ENCODE results near the gene IFT52. TPM values are rescaled to one million over a fixed set of nuclear protein-coding genes. Genes with fewer than 3 reads are reported as not detected.

Gene IFT52
- total RNA-seq, 4 donors from 2014 or later, result 6.9 to 18.5 (median 13.0) TPM

GRCh38 chr20:43563429-43563828 lies 27.3 kb upstream of the IFT52 start:
- no peaks in the 10 kb centered on the region for H3K27me3 ChIP-seq
- no peaks in the 10 kb centered on the region for H3K4me1 ChIP-seq
- 47 to 51% methylated on average over 3 of the region's 3 CpGs for WGBS, 2 donors
- TF ChIP-seq CTCF (IDR thresholded peaks at IDR 0.05), result no peak
- no peak for DNase-seq
- H3K36me3 ChIP-seq, result no peaks in the 10 kb centered on the region
- H3K4me3 ChIP-seq, result no peak overlapping the region
- no peak overlapping the region for H3K27ac ChIP-seq
- H3K9me3 ChIP-seq, result no peaks in the 10 kb centered on the region
- intact Hi-C loops (cut with DNase I), result no loop called here

GRCh38 chr20:43563991-43564390 lies 26.7 kb upstream of the IFT52 start:
- Histone ChIP-seq H3K4me3 (no peak overlapping the region), H3K4me1 (no peaks in the 10 kb centered on the region), H3K27ac (no peak overlapping the region), H3K27me3 (no peaks in the 10 kb centered on the region), H3K9me3 (no peaks in the 10 kb centered on the region), H3K36me3 (no peaks in the 10 kb centered on the region)
- intact Hi-C loops (cut with DNase I), result no loop called here
- DNase-seq, result no peak
- WGBS, 2 donors, result 83% methylated on average over 2 of the region's 7 CpGs; no CpG with 5 or more reads in 1 of the 2 donors
- TF ChIP-seq CTCF (IDR thresholded peaks at IDR 0.05), result no peak
- TF ChIP-seq POLR2A (IDR thresholded peaks at IDR 0.05), result no peak

- Histone ChIP-seq H3K27me3 (no peaks in the 10 kb centered on the region), H3K4me3 (no peak overlapping the region), H3K27ac (no peak overlapping the region), H3K36me3 (no peaks in the 10 kb centered on the region), H3K9me3 (no peaks in the 10 kb centered on the region), H3K4me1 (no peaks in the 10 kb centered on the region)
- intact Hi-C loops (cut with DNase I), result no loop called here
- DNase-seq, result no peak
- TF ChIP-seq CTCF (IDR thresholded peaks at IDR 0.05), result no peak
- TF ChIP-seq POLR2A (IDR thresholded peaks at IDR 0.05), result no peak
- WGBS, 2 donors, result 97 to 99% methylated on average over 2 to 8 of the region's 8 CpGs
These were observed 26.3 kb upstream of the IFT52 start for GRCh38 chr20:43564455-43564854.

DNA sequence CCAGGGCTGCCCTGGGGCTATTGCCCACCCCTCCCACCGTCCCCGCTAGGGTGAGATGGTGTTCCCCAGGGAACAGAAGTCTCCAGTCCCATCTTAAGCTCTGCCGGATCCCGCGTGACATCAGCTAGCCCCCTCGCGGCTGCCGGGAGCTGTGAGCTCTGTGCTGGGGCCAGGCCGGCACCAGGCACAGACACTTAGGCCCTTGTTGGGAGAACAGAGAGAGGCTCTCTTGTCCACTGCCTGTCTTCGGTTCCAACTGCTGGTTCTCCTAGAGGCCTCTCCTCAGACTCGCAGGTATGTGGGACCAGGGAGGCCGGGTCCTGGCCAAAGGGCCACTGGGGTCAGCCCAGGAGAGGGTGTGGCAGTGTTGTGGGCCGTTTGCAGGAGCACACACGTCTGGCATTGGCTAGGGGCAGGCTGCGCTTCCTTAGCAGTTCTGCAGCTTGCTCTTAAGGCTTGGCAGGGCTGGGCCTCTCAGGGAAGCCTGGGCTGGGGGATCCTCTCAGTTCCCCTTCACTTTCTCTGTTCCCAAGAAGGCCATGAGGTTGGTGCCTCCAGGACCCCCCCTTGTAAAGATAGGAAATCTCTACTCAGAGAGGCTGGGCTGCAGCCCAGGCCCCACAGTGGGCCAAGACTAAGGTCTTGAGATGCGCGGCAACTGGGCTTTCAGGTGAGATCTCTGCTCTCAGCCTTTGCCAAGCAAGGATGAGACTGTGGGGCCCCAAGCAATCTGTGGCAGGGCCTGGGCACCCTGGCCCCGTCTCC lies 25.6 kb upstream of the IFT52 start:
- 78 to 92% methylated on average over 2 to 3 of the region's 18 CpGs for WGBS, 2 donors
- intact Hi-C loops (cut with DNase I), result no loop called here
- Histone ChIP-seq H3K4me3 (no peak overlapping the region), H3K27ac (no peak overlapping the region), H3K4me1 (no peaks in the 10 kb centered on the region), H3K27me3 (no peaks in the 10 kb centered on the region), H3K9me3 (no peaks in the 10 kb centered on the region), H3K36me3 (no peaks in the 10 kb centered on the region)
- no peak for DNase-seq
- no peak for TF ChIP-seq POLR2A (IDR thresholded peaks at IDR 0.05)
- no peak for TF ChIP-seq CTCF (IDR thresholded peaks at IDR 0.05)

DNA sequence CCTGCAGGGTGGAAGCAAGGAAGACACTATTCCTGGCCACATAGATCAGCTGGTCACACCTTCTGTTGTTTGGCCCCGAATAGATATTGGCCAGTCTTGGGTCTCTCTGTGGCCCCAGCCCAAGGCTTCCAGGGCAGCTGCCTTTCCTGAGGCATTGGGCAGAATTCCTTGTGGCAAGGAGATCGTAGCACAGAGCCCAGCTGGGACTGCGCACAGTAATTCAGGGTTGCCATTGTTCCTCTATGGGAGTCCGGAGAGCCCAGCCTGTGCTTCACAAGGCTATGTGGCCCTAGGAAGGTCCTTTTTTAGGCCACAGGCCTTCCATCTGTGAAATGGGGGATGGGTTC lies 25.0 kb upstream of the IFT52 start:
- WGBS, 2 donors, result 83 to 88% methylated on average over 1 to 3 of the region's 4 CpGs
- intact Hi-C loops (cut with DNase I), result no loop called here
- TF ChIP-seq POLR2A (IDR thresholded peaks at IDR 0.05), result no peak
- TF ChIP-seq CTCF (IDR thresholded peaks at IDR 0.05), result no peak

More for the DNA sequence above, 25.0 kb upstream of the IFT52 start:
- no peak overlapping the region for H3K4me3 ChIP-seq
- H3K27ac ChIP-seq, result no peak overlapping the region
- H3K4me1 ChIP-seq, result no peaks in the 10 kb centered on the region
- no peak for DNase-seq
- no peaks in the 10 kb centered on the region for H3K9me3 ChIP-seq
- H3K27me3 ChIP-seq, result no peaks in the 10 kb centered on the region
- no peaks in the 10 kb centered on the region for H3K36me3 ChIP-seq

Data from esophagus squamous epithelium (tissue), 5 donors.